ENCODE results near the gene ADORA2B. TPM values are rescaled to one million over a fixed set of nuclear protein-coding genes. Genes with fewer than 3 reads are reported as not detected.
"Not testable (repeated sequence)": the region's sequence is repeated elsewhere in the genome, so short reads cannot be mapped to it uniquely, and the experiment has no call there.

Gene ADORA2B
- polyA plus RNA-seq, 4 donors: 1.0 to 7.3 (median 2.8) TPM

GRCh38 chr17:15920758-15921239 lies 24.1 kb upstream of the ADORA2B start:
- no peak for DNase-seq (ENCODE audit: low read depth in 4 of 4, low spot score in 3 of 4)

GRCh38 chr17:15921640-15922039 lies 23.3 kb upstream of the ADORA2B start:
- DNase-seq (ENCODE audit: low read depth in 4 of 4, low spot score in 3 of 4): no peak

DNA sequence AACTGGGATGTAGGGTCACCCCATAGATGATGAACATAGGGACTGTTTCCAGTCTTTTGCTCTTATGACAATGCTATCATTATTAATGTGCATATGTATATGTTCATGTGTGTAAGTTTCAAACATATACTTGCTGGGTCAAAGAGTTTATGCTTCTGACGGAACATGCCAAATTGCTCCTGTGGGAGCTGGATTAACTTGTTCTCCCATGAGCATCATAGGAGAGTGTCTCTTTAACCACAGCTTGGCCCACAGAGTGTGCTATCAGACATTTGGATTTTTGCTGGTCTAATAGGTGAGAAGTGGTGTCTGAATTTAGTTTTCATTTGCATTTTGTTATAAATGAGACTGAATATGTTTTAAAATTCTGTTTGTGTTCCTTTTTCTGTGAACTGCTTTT lies 22.3 kb upstream of the ADORA2B start:
- no peak for DNase-seq (ENCODE audit: low read depth in 4 of 4, low spot score in 3 of 4)

DNA sequence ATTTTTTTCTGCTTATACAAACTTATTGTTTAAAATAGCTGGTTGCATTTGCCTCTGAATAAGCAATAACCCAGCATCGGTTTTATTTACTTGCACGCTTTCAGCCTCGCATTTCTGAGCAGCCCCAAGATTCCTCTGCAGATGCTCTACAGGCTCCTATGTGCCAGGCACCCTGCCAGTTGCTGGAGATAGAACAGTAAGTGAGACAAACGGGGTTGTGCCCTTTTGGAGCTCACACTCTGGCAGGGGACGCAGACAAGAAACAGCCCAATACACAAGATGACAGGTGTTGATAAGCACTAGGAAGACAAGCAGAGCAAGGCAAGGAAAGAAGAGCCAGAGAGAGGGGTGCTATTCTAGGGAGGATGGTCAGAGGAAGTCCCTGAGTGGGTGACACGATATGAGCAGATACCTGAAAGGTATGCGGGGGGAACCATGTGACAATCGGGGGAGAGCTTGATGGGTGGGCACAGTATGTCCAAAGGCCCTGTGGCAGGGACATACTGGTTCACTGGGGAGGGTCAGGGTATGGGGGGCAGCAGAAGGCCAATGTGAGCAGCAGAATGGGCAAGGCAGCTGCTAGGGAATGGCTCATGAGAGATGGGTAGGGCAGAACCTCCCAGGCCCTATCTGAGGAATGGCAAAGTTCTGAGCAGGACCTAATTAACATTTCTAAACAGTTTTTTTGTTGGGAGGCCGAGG lies 18.7 kb upstream of the ADORA2B start:
- DNase-seq (ENCODE audit: low read depth in 4 of 4, low spot score in 3 of 4): no peak

GRCh38 chr17:15928286-15928785 lies 16.6 kb upstream of the ADORA2B start:
- no peak for DNase-seq (ENCODE audit: low read depth in 4 of 4, low spot score in 3 of 4)

- no peak for DNase-seq (ENCODE audit: low read depth in 4 of 4, low spot score in 3 of 4)
These were observed 15.0 kb upstream of the ADORA2B start for GRCh38 chr17:15929941-15930340.

GRCh38 chr17:15930426-15930825 lies 14.5 kb upstream of the ADORA2B start:
- no peak for DNase-seq (ENCODE audit: low read depth in 4 of 4, low spot score in 3 of 4)

- DNase-seq (ENCODE audit: low read depth in 4 of 4, low spot score in 3 of 4): no peak
These were observed 13.5 kb upstream of the ADORA2B start for GRCh38 chr17:15931394-15931793.

DNA sequence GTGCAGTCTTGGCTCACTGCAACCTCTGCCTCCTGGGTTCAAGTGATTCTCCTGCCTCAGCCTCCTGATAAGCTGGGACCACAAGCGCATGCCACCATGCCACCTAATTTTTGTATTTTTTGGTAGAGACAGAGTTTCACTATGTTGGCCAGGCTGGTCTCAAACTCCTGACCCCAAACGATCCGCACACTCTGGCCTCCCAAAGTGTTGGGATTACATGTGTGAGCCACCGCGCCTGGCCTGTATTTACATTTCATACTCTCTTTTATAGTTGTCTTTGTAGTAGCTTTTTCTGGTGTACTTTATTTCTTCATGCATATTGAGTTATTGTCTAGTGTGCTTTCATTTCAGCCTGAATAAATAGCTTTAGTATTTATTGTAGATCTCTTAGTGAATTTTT lies 10.1 kb upstream of the ADORA2B start:
- no peak for DNase-seq (ENCODE audit: low read depth in 4 of 4, low spot score in 3 of 4)

- no peak for DNase-seq (ENCODE audit: low read depth in 4 of 4, low spot score in 3 of 4)
These were observed 9.0 kb upstream of the ADORA2B start for GRCh38 chr17:15935891-15936290.

GRCh38 chr17:15936481-15936880 lies 8.4 kb upstream of the ADORA2B start:
- not testable (repeated sequence) for DNase-seq (ENCODE audit: low read depth in 4 of 4, low spot score in 3 of 4)

- no peak for DNase-seq (ENCODE audit: low read depth in 4 of 4, low spot score in 3 of 4)
These were observed 3.1 kb upstream of the ADORA2B start for GRCh38 chr17:15941781-15942180.

DNA sequence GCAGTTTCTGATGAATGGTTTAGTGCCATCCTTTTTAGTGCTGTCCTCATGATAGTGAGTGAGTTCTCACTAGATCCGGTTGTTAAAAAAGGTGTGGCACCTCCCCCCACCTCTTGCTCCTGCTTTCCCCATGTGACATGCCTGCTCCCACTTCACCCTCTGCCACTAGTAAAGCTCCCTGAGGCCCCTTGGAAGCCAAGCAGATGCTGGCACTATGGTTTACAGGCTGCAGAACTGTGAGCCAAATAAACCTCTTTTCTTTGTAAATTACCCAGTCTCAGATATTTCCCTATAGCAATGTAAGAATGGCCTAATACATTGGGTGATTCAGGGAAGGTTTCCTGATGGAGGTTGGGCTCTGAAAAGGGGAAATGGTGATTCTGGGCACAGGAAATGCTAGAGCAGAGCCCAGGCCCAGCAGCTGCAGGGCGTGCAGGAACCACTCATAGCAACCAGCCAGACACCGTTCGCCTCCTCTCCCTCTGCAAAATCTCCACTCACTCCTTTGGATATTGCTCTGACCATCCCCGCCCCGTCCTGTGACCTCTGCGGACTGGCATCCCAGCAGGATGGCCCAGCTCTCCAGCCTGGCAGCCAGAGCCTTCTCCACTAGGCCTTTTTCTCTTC lies 2.6 kb upstream of the ADORA2B start:
- DNase-seq (ENCODE audit: low read depth in 4 of 4, low spot score in 3 of 4): no peak

DNA sequence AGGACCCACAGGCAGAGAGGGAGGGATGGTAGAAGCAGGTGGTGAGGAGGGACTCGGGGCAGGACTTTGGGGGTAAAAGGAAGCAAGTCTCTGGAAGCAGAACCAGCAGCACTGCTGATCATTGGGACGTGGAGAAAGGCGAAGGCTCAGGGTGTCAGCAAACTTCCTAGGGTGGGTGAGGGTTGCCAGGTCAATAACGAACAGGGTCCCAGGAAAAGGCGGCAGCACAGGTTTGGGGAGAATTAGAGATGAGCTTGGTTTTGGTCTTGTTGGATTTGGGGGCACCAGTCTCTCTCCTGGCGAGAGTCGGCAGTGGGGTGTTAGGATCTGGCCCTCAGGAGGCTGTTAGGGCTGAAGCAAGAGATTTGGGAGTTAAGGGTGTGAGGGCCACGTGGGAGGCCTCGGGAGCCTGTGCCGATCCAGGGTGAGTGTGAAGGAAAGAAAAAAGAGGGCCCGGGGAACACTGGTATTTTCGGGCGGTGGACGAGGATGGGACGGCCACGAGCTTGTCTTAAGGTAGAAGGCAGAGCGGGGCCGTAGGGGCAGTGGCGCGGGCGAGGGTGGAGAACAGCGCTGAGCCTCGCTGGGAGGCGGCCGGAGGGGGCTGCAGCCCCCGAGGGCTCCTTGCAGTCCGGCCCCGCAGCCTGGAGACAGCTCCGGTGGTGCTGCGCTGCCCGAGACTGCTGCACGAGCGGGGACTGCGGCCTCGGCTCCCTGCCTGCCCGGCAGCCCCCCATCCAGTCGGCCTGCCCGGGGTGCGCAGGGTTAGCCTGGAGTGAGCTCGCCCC lies 765 bp upstream of the ADORA2B start:
- no peak for DNase-seq (ENCODE audit: low read depth in 4 of 4, low spot score in 3 of 4)

DNA sequence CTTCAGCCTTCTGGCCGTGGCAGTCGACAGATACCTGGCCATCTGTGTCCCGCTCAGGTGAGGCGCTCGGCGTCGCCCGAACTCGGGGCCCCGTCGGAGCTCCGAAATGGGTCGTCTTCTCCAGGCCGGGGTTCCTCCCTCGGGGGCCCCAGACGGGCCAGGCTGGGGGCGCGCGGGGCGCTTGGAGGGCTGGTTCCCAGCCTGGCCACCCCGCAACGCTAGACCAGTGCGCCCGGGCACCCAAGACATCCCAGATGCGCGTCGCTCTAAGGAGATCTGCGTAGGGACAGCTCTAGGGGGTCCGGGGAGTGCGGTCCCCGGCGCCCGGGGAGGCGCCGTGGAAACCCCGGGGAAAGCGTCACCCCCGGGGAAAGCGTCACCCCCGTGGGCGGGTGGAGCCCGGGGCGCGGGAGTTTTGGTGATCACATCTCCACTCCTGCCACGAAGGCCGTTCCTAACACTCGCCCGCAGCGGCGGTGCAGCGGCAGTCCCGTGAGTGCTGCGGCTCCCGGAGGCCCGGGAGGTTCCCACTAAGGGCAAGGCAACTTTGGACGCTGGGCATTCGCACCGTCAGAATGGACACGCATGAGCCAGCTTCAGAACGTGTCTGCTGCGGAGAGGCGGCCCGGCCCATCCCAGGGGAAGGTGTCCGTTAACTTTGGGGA lies 729 bp downstream of the ADORA2B start:
- no peak for DNase-seq (ENCODE audit: low read depth in 4 of 4, low spot score in 3 of 4)

DNA sequence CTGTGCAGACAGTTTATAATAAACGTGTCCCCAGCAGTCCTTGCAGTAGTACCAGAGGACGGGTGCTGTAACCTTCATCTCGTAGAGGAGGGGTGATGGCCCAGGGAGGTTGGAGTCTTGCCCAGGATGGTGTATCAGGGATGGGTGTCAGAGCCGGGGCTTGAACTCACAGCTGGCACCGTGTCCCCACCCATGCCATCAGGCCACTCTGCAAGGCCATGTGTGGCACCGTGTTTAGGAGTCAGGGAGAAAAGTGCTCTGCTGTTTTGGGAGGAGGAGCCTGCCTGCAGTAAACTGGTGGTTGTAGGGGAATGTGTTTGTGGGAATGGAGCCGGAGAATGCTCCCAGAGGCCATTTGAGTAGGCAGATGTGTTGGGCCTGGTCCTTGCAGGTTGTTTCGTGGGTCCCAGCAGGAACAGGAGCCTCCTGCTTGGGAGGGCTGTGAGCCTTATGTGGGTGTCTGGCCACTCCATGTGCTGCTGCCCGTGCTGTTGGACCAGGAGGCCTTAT lies 1.7 kb downstream of the ADORA2B start:
- DNase-seq (ENCODE audit: low read depth in 4 of 4, low spot score in 3 of 4): no peak

- no peak for DNase-seq (ENCODE audit: low read depth in 4 of 4, low spot score in 3 of 4)
These were observed 2.3 kb downstream of the ADORA2B start for GRCh38 chr17:15947271-15947670.

DNA sequence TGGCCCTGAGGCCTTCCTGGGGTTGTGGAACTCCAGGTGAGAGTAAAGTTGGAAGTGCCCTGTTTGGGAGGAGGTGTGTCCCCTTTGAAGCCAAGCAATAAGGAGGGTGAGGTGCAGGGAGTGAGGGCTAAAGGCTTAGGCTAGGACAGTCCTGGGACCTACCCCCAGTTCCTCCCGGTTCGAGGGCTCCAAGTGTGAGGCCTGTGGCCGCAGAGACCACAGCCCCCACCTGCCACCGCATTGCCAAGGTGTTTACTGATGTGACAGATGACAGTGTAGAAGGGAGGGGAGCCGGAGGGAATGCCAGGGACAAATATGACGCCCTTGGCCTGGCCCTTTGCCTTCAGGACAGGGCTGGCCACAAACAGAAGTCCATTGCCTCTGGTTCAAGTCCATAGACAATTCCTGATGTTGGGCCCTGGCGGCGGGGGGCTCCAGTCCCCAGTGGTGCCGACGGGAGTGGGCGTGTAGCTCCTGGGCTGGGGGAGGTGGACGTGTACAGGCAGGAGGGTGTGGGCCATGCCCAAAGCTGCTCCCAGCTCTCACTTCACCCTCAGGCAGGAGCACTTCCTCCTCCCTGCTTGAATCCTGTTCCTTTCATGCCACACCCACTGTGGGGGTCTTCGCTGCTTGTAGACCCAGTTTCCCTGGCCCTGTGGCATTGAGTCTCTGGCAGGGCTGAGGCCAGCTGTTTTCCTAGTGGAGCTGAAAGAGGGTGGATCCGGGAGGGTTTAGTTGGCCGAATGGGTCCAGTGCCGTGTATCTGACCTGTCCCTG lies 3.2 kb downstream of the ADORA2B start:
- DNase-seq (ENCODE audit: low read depth in 4 of 4, low spot score in 3 of 4): no peak

DNA sequence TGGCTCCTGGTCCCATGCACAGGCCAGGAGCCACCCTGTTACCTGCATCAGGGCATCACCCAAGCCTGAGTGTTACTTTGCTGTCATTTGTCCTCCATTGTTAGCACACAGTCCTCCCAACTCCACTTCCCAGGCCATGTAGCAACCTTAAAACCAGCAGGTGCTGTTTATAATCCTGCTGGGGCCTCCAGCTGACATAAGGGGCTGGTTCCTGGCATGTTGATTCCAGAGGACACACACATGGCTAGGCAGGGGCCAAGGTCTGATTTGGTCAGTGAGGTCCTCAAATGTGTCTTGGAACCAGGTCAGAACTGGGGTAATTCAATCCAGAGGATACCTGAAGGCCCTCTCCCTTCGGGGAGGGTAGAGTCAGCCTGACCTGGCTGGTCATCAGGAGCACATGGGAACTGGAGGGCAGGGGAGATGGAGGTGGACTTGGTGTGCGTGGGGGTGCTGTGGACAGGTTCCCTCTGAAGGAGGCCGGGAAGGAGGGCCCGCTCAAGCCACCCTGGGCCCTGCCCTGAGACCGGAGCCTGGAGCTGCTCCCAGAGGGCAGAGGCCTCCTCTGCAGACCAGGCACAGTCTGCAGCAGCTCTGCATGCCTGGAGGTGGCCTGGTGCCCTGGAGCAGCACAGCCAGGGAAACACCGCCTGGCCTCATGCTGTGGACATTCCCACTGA lies 6.6 kb downstream of the ADORA2B start:
- no peak for DNase-seq (ENCODE audit: low read depth in 4 of 4, low spot score in 3 of 4)

Data from right renal pelvis (tissue), 4 donors.